Testis (tissue), 3 donors: ENCODE data around the gene SLC29A4. TPM values are rescaled to one million over a fixed set of nuclear protein-coding genes. Genes with fewer than 3 reads are reported as not detected.

Experiments used
- DNase-seq: peaks from one replicate; pipeline ENCODE4 v3.0.0-alpha.2; 2019
- H3K27ac ChIP-seq, 2 donors: fragments of 200-600 bp; sonication (generic); one replicate each; pipeline ENCODE4 v1.5.1; 2019
- H3K27me3 ChIP-seq: fragments of 200-600 bp; sonication (generic); one replicate; pipeline ENCODE4 v1.5.1; 2019
- H3K36me3 ChIP-seq: fragments of 200-600 bp; sonication (generic); one replicate; pipeline ENCODE4 v1.5.1; 2017; ENCODE audit warnings: low read depth; ENCODE audit errors: missing control alignments
- H3K4me1 ChIP-seq: fragments of 200-600 bp; sonication (generic); one replicate; pipeline ENCODE4 v1.5.1; 2019
- H3K4me3 ChIP-seq, 2 donors: fragments of 200-600 bp; sonication (generic); one replicate each; pipeline ENCODE4 v1.5.1; 2017 to 2019
- H3K9me3 ChIP-seq: fragments of 200-600 bp; sonication (generic); one replicate; pipeline ENCODE4 v1.5.1; 2017
- CTCF ChIP-seq, 3 experiments: fragments of 450-650 bp in 2 of 3; fragments of 200-600 bp in 1 of 3; sonication (generic) in 1 of 3; IDR thresholded peaks; one replicate each; pipeline ENCODE4 v1.5.1; 2016 to 2019; ENCODE audit warnings: antibody characterized with exemption in 3 of 3, mild to moderate bottlenecking in 2 of 3, moderate library complexity in 1 of 3
- POLR2A ChIP-seq: fragments of 450-650 bp; IDR thresholded peaks from one replicate; pipeline ENCODE4 v1.6.1; 2017; ENCODE audit warnings: antibody characterized with exemption, mild to moderate bottlenecking, moderate library complexity
- WGBS, 2 donors: methylation state at CpG; one replicate each; pipeline ENCODE4 v1.1.5; 2018; 5-methylcytosine and 5-hydroxymethylcytosine counted together
- intact Hi-C: fragments of 100-400 bp; cut with DNase I; formaldehyde crosslinking; loops from one replicate; pipeline ENCODE4 v1.15.1; 2023; ENCODE audit warnings: low total_unique reads
- polyA plus RNA-seq: library from polyadenylated mRNA; stranded (reverse); fragments of 350-450 nt; fragmentation: Illumina TruSeq; extraction: RNeasy Lipid Tissue Mini Kit (QIAGEN cat#74804); gene quantifications from one replicate; pipeline ENCODE4 v1.2.3, GENCODE V29; 2014; ENCODE audit warnings: low read depth, low replicate concordance; ENCODE audit not compliant: insufficient read depth
- total RNA-seq, 2 donors: library from RNA; depleted of rRNA; stranded (reverse); fragments of >200 nt; gene quantifications; one replicate each; pipeline ENCODE4 v1.2.3, GENCODE V29; 2016

The SLC29A4 gene
- total and polyA plus RNA-seq, 3 donors from 2014 or later = 4.3 to 15.2 (median 7.6) TPM

DNA sequence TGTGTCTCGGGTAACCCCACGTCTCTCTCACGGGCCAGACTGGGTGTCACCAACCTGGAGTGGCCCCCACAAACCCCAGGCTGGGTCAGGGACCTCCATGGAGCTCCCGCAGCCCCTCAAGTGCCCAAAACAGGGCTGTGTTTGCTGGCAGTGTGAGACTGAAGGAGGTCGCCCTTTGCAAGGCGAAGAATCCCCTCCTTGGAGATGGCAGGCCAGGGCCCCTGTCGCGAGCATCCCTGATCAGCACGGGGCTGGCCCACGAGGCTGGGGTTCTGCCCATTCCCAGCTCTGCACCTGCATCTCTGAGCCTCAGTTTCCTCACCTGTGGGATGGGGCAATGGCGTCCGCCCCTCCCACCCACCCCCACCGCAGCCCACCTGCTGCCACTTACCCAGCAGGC, 62.4 kb downstream of the SLC29A4 start:
- H3K36me3 ChIP-seq = no peaks in the 10 kb centered on the region
- TF ChIP-seq POLR2A = no peak
- no peak for TF ChIP-seq CTCF (IDR thresholded peaks at IDR 0.05)
- H3K9me3 ChIP-seq = no peaks in the 10 kb centered on the region
- H3K27me3 ChIP-seq = no peaks in the 10 kb centered on the region
- DNase-seq = no peak
- intact Hi-C loops = no loop called here
- H3K4me3 ChIP-seq = no peak overlapping the region
- WGBS, 2 donors = 98% methylated on average over 9 to 11 of the region's 13 CpGs
- H3K27ac ChIP-seq = no peak overlapping the region
- H3K4me1 ChIP-seq = no peaks in the 10 kb centered on the region

GRCh38 chr7:5345671-5346070, 62.9 kb downstream of the SLC29A4 start:
- 93 to 98% methylated on average over 11 to 21 of the region's 21 CpGs for WGBS, 2 donors
- Histone ChIP-seq H3K27ac (no peak overlapping the region), H3K4me1 (no peaks in the 10 kb centered on the region), H3K9me3 (no peaks in the 10 kb centered on the region), H3K4me3 (no peak overlapping the region), H3K27me3 (no peaks in the 10 kb centered on the region), H3K36me3 (no peaks in the 10 kb centered on the region)
- no peak for TF ChIP-seq POLR2A
- TF ChIP-seq CTCF (IDR thresholded peaks at IDR 0.05) = no peak
- DNase-seq = no peak
- intact Hi-C loops = no loop called here

DNA sequence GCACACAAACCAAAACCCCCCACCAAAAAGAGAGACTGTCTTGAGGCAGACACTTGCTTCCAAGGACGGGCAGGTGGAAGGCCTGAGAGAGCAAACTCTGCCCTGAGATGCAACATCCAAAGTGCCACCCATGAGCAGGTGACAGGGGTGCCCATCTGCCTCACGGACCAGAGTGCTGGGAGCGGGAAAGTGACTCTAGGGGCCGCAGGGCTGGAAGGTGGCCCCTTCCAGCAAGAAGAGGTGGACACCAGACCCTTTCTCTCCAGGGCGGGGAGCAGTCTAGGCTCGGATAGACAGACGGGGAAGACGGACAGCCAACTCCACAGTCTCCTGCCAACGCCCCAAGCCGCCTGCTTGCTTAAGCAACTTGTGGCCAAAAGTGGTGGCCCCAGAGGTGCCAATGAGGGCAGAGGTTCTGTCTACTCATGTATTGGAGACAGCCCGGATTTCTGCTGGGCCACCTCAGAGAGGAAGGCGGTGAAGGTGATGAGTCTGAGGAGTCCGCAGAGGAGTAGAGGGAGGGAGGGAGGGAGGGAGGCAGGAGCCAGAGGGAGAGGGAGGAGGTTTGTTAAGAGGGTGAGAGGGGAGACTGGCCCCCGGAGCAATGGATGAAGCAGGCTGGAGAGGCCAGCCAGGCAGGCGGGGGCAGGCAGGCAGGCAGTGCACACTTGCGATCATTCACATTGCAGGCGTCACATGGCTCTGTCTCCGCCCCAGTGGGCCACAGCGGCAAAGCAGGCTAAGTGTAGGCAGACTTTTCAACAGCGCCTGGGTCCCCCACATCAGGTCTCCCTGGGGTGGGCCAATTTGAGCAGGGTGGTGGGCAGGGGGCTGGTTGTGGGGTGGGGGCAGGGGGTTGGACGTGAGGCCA, 65.6 kb downstream of the SLC29A4 start:
- intact Hi-C loops = no loop called here
- Histone ChIP-seq H3K27me3 (no peaks in the 10 kb centered on the region), H3K4me3 (no peak overlapping the region), H3K4me1 (no peaks in the 10 kb centered on the region), H3K27ac (no peak overlapping the region), H3K9me3 (no peaks in the 10 kb centered on the region), H3K36me3 (no peaks in the 10 kb centered on the region)
- WGBS, 2 donors = 89 to 90% methylated on average over 9 to 21 of the region's 21 CpGs
- TF ChIP-seq CTCF (IDR thresholded peaks at IDR 0.05) (no peak), POLR2A (no peak)
- DNase-seq = no peak

DNA sequence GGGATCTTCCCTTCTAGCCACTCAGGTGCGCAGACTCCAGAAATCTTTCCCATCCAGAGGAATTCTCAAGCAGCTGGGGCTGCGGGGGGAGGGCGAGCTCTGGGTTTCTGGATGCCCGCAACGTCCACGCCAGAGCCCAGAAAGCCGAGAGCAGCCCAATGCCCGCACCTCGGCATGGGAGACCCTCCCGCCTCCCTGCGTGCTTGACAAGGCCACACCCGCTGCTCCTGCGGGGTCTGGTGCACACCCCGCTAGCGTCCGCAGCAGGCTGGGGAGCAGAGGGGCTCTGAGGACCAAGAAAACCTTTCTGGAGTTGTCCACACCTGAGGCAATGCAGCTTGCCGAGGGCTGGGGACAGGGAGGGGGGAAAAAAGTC, 66.2 kb downstream of the SLC29A4 start:
- WGBS, 2 donors = 88 to 91% methylated on average over 8 to 17 of the region's 17 CpGs
- Histone ChIP-seq H3K4me1 (peaks cover 2% of the 10 kb centered on the region), H3K36me3 (no peaks in the 10 kb centered on the region), H3K27me3 (no peaks in the 10 kb centered on the region), H3K27ac (no peak overlapping the region), H3K4me3 (no peak overlapping the region), H3K9me3 (no peaks in the 10 kb centered on the region)
- no peak for TF ChIP-seq POLR2A
- no peak for TF ChIP-seq CTCF (IDR thresholded peaks at IDR 0.05)
- intact Hi-C loops = no loop called here
- no peak for DNase-seq
